GM15510 (cell line): Measurements from ENCODE around the gene MMP12.

Experiments used
- POLR2A ChIP-seq: IDR thresholded peaks from 3 replicates; pipeline ENCODE4 v1.6.1; 2011; ENCODE audit warnings: borderline replicate concordance; ENCODE audit not compliant: insufficient read length; ENCODE audit errors: extremely low read depth

Gene MMP12

GRCh38 chr11:102874852-102875251 lies at the start of gene MMP12:
Gene MMP12 (minus strand): TSS chr11:102874982. CDS start chr11:102874937, 45 bp downstream.
- TF ChIP-seq POLR2A, result no peak

- TF ChIP-seq POLR2A, result no peak
Measured at GRCh38 chr11:102921587-102922220, 46.9 kb upstream of the MMP12 start.

GRCh38 chr11:102920118-102920684 lies 45.4 kb upstream of the MMP12 start:
- no peak for TF ChIP-seq POLR2A

GRCh38 chr11:102915044-102915375 lies 40.2 kb upstream of the MMP12 start:
- TF ChIP-seq POLR2A, result no peak

GRCh38 chr11:102914238-102915043 lies 39.7 kb upstream of the MMP12 start:
- TF ChIP-seq POLR2A, result no peak

- no peak for TF ChIP-seq POLR2A
Measured at GRCh38 chr11:102912482-102912830, 37.7 kb upstream of the MMP12 start.

GRCh38 chr11:102911758-102912481 lies 37.1 kb upstream of the MMP12 start:
- TF ChIP-seq POLR2A, result no peak

GRCh38 chr11:102900346-102900745 lies 25.6 kb upstream of the MMP12 start:
- no peak for TF ChIP-seq POLR2A

GRCh38 chr11:102891736-102892135 lies 17.0 kb upstream of the MMP12 start:
- TF ChIP-seq POLR2A, result no peak

- no peak for TF ChIP-seq POLR2A
Measured at GRCh38 chr11:102886999-102887398, 12.2 kb upstream of the MMP12 start.

GRCh38 chr11:102883141-102883540 lies 8.4 kb upstream of the MMP12 start:
- no peak for TF ChIP-seq POLR2A

- no peak for TF ChIP-seq POLR2A
Measured at GRCh38 chr11:102882389-102883024, 7.7 kb upstream of the MMP12 start.

GRCh38 chr11:102879801-102880200 lies 5.0 kb upstream of the MMP12 start:
- no peak for TF ChIP-seq POLR2A

GRCh38 chr11:102878595-102878994 lies 3.8 kb upstream of the MMP12 start:
- no peak for TF ChIP-seq POLR2A

GRCh38 chr11:102868339-102868738 lies 6.4 kb downstream of the MMP12 start:
- no peak for TF ChIP-seq POLR2A
